ENCODE measurements around the gene MKNK1.

DNA sequence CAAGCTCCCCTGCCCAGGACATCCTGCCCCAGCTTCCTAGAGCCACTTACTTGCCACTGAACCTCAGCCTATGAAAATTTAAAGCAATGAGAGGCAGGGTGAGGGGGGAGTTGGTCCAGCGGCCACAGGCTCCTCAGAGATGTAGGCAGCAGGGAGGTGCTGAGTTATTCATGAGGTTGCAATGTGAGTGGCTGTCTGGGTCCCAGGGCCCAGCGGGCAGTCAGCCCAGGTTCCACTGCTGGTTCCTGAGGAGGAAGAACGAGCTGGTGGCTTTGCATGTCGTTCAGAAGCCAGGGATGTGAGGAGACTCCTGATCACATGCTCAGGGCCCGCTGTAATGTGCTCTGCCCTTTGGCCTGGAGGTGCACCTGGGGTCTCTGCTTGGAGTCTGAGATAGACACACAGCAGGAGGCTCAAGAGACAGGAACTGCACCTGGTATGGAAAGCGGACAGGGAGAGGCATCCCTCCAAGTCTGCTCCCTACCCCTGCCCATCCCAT is 52.4 kb downstream of the MKNK1 start, which contains the start of gene KNCN:
- TF ChIP-seq POLR2AphosphoS5 (IDR thresholded peaks at IDR 0.05) (no peak), POLR2A (IDR thresholded peaks at IDR 0.05; ENCODE audit: low read depth) (no peak), EP300 (IDR thresholded peaks at IDR 0.05) (no peak)
- TF ChIP-seq, protein P1, sequence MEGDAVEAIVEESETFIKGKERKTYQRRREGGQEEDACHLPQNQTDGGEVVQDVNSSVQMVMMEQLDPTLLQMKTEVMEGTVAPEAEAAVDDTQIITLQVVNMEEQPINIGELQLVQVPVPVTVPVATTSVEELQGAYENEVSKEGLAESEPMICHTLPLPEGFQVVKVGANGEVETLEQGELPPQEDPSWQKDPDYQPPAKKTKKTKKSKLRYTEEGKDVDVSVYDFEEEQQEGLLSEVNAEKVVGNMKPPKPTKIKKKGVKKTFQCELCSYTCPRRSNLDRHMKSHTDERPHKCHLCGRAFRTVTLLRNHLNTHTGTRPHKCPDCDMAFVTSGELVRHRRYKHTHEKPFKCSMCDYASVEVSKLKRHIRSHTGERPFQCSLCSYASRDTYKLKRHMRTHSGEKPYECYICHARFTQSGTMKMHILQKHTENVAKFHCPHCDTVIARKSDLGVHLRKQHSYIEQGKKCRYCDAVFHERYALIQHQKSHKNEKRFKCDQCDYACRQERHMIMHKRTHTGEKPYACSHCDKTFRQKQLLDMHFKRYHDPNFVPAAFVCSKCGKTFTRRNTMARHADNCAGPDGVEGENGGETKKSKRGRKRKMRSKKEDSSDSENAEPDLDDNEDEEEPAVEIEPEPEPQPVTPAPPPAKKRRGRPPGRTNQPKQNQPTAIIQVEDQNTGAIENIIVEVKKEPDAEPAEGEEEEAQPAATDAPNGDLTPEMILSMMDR (IDR thresholded peaks at IDR 0.05), result no peak

Measured in esophagus muscularis mucosa (tissue), 4 donors.